ENCODE data around the gene COPS7A.

The COPS7A gene

GRCh38 chr12:6770600-6770999 lies 46.8 kb downstream of the COPS7A start:
- no peak for DNase-seq

GRCh38 chr12:6771091-6771495 lies 47.2 kb downstream of the COPS7A start:
- DNase-seq: no peak

GRCh38 chr12:6771509-6772330 lies 47.9 kb downstream of the COPS7A start:
- no peak for DNase-seq

GRCh38 chr12:6772331-6772695 lies 48.5 kb downstream of the COPS7A start, which contains the start of gene LAG3:
LAG3 (plus strand) TSS chr12:6772520; CDS start chr12:6772853, 333 bp downstream.
- no peak for DNase-seq

- no peak for DNase-seq
These were observed 49.1 kb downstream of the COPS7A start for GRCh38 chr12:6772726-6773589.

- no peak for DNase-seq
These were observed 49.9 kb downstream of the COPS7A start for GRCh38 chr12:6773590-6774351.

GRCh38 chr12:6774499-6775062 lies 50.7 kb downstream of the COPS7A start:
- DNase-seq: no peak

GRCh38 chr12:6775185-6776174 lies 51.6 kb downstream of the COPS7A start:
- DNase-seq: no peak

GRCh38 chr12:6777386-6777785 lies 53.5 kb downstream of the COPS7A start:
- no peak for DNase-seq

GRCh38 chr12:6778217-6778573 lies 54.3 kb downstream of the COPS7A start:
- DNase-seq: no peak

GRCh38 chr12:6778574-6779550 lies 55.0 kb downstream of the COPS7A start:
- peak; percentile 90 for DNase-seq

GRCh38 chr12:6779708-6780432 lies 56.0 kb downstream of the COPS7A start:
- no peak for DNase-seq

- DNase-seq: no peak
These were observed 56.7 kb downstream of the COPS7A start for GRCh38 chr12:6780573-6780972.

Data from fibroblast of skin of back (primary cell).